Naive B cell (primary cell): ENCODE data around the gene GALNT11. TPM values are rescaled to one million over a fixed set of nuclear protein-coding genes. Genes with fewer than 3 reads are reported as not detected.
A peak's percentile ranks its signal among the peaks of the same experiment; 100 is the strongest.

Experiments used
- ATAC-seq, 2 donors: fragments of 150-1000 bp; cut with Tn5 transposase; 2 replicates each; pipeline ENCODE4 v1.10.0; 2021; ENCODE audit warnings: low read depth in 2 of 2, mild to moderate bottlenecking in 2 of 2, moderate library complexity in 2 of 2
- DNase-seq: peaks from one replicate; pipeline ENCODE4 v3.0.0; 2022
- H3K27ac Mint-ChIP-seq, 6 donors: one replicate each; pipeline ENCODE4 v1.8.0; 2020 to 2022; ENCODE audit warnings: mild to moderate bottlenecking in 6 of 6, mixed read lengths in 6 of 6, moderate library complexity in 5 of 6, inconsistent platforms in 2 of 6
- H3K27me3 Mint-ChIP-seq, 3 donors: one replicate each; pipeline ENCODE4 v1.8.0; 2021 to 2022; ENCODE audit warnings: mixed read lengths in 3 of 3, mild to moderate bottlenecking in 1 of 3
- H3K36me3 Mint-ChIP-seq, 2 donors: one replicate each; pipeline ENCODE4 v1.8.0; 2020 to 2022; ENCODE audit warnings: mixed read lengths in 2 of 2, inconsistent platforms in 1 of 2, mild to moderate bottlenecking in 1 of 2
- H3K4me1 Mint-ChIP-seq, 3 donors: one replicate each; pipeline ENCODE4 v1.8.0; 2020 to 2022; ENCODE audit warnings: mixed read lengths in 3 of 3, inconsistent platforms in 1 of 3, mild to moderate bottlenecking in 1 of 3, moderate library complexity in 1 of 3
- H3K4me3 Mint-ChIP-seq, 8 donors: one replicate each; pipeline ENCODE4 v1.8.0; 2020 to 2022; ENCODE audit warnings: mild to moderate bottlenecking in 8 of 8, mixed read lengths in 8 of 8, moderate library complexity in 8 of 8, inconsistent platforms in 2 of 8
- H3K9me3 Mint-ChIP-seq, 7 donors: one replicate each; pipeline ENCODE4 v1.8.0; 2020 to 2022; ENCODE audit warnings: mixed read lengths in 7 of 7, mild to moderate bottlenecking in 5 of 7, inconsistent platforms in 2 of 7, moderate library complexity in 1 of 7
- polyA plus RNA-seq, 6 donors: library from polyadenylated mRNA; unstranded; fragments of 300-500 nt; fragmentation: Illumina TruSeq; gene quantifications; one replicate each; pipeline ENCODE4 v1.2.3, GENCODE V29; 2021; ENCODE audit warnings: low read depth in 6 of 6

GALNT11 gene
- polyA plus RNA-seq, 6 donors from 2014 or later: 11.0 to 24.5 (median 15.0) TPM

DNA sequence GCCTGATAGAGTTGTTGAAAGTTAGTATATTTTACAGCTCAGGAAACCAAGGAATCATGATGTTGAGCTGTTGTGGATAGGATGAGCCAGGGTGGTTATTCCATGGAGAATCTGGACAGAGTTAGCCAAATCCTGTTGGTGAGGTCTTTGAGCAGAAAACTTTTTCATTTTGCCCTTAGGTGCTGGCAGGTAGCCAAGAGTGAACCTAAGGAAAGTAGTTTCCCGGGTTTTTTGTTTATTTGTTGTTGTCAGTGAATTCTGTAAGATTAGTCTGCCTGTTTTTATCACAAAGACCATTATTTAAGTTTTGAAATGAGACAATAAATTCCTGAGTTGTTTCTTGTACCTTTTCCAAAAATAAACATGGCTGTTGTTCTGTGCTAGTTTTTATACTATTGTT, 61.0 kb downstream of the GALNT11 start:
- Mint-ChIP-seq H3K27ac (peak overlapping the region in 2 of 6 donors; percentile 28 to 64), H3K36me3 (peaks cover 14 to 28% of the 10 kb centered on the region in 2 donors), H3K27me3 (no peaks in the 10 kb centered on the region), H3K4me1 (peaks cover 0 to 6% (median 3%) of the 10 kb centered on the region in 3 donors), H3K4me3 (no peak overlapping the region), H3K9me3 (peaks cover 0 to 27% (median 18%) of the 10 kb centered on the region in 7 donors)
- no peak for ATAC-seq
- DNase-seq: no peak

DNA sequence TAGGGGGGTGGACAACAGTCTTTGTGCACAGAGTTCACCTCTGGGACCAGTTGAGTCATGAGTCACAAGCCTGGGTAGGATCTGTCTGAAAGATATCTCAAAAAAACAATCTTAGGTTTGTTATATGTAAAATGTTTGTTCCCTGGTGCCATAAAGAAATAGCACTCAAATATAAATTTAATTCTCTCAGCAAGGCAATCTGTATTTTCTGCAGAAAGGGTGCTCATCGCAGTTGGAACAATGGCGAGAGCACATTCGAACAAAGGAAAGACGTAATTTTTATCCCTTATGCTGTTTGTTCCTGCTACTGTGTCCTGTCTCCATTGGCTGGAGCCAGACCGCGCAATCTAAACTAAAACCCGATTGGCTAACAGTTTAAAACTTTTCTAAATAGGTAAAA, 63.7 kb downstream of the GALNT11 start:
- H3K9me3 Mint-ChIP-seq: peaks cover 0 to 18% (median 12%) of the 10 kb centered on the region in 7 donors
- ATAC-seq (no peak), DNase-seq (no peak)
- H3K27me3 Mint-ChIP-seq: no peaks in the 10 kb centered on the region
- no peak overlapping the region for H3K27ac Mint-ChIP-seq
- H3K4me1 Mint-ChIP-seq: peaks cover 0 to 3% (median 0%) of the 10 kb centered on the region in 3 donors
- no peak overlapping the region for H3K4me3 Mint-ChIP-seq
- H3K36me3 Mint-ChIP-seq: peaks cover 14 to 21% of the 10 kb centered on the region in 2 donors

DNA sequence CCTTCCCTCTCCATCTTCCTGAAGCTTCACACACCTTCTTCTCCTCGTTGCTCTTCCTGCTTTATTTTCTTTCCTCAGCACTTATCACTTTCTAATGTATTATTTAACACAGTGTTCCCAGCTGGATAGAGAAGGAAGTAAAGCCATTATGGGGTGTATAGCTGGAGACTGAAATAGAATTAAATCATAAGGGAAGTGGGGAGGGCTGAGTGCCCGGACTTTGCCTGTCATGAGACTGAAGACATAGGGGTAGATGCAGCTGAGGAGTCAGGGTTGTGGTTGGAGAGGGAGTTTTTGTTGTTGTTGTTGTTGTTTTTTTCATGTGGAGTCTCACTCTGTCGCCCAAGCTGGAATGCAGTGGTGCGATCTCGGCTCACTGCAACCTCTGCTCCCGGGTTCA, 65.3 kb downstream of the GALNT11 start:
- no peak overlapping the region for H3K27ac Mint-ChIP-seq
- no peaks in the 10 kb centered on the region for H3K27me3 Mint-ChIP-seq
- peaks cover 0 to 18% (median 12%) of the 10 kb centered on the region in 7 donors for H3K9me3 Mint-ChIP-seq
- no peak overlapping the region for H3K4me3 Mint-ChIP-seq
- ATAC-seq (no peak), DNase-seq (no peak)
- peaks cover 14 to 18% of the 10 kb centered on the region in 2 donors for H3K36me3 Mint-ChIP-seq
- peaks cover 0 to 3% (median 0%) of the 10 kb centered on the region in 3 donors for H3K4me1 Mint-ChIP-seq

DNA sequence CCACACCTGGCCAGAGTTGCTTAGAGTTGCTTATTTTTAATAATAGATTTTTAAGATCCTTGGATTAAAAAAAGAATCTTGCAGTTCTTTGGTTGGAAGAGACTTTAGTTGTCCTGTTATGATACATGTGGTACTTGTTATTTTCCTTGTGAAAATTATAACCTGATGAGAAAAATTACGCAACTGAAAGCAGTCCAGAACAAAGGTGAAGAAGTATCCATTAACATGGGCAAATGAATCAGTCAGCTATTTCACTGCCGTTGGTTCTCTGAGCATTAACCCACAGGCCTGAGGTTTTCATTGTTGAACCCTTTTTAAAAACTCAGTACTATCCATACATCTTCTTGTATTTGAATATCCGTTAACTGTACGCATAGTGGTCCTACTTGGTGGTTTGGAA, 68.2 kb downstream of the GALNT11 start:
- Mint-ChIP-seq H3K36me3 (peaks cover 10 to 16% of the 10 kb centered on the region in 2 donors), H3K4me1 (peaks cover 0 to 3% (median 0%) of the 10 kb centered on the region in 3 donors), H3K27me3 (no peaks in the 10 kb centered on the region), H3K27ac (no peak overlapping the region), H3K9me3 (peaks cover 0 to 9% (median 8%) of the 10 kb centered on the region in 7 donors), H3K4me3 (no peak overlapping the region)
- no peak for DNase-seq
- ATAC-seq: no peak

DNA sequence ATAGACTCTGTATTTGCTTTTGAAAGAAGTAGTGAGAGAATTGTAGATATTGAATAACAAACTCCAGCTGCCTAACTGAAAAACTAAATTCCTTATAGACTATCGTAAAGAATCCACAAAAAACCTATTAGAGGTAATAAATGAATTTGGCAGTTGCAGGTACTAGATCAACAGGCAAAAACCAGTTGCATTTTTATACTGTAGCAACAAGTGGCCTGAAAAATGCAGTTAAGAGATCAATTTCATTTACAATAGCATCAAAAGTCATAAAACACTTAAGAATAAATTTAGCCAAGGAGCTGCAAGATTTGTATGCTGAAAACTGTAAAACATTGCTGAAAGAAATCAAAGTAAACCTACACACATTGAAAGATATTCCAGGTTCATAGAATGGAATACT, 70.3 kb downstream of the GALNT11 start:
- no peaks in the 10 kb centered on the region for H3K27me3 Mint-ChIP-seq
- no peak for ATAC-seq
- H3K9me3 Mint-ChIP-seq: no peaks in the 10 kb centered on the region
- no peak overlapping the region for H3K4me3 Mint-ChIP-seq
- DNase-seq: no peak
- H3K4me1 Mint-ChIP-seq: peaks cover 0 to under 1% (median 0%) of the 10 kb centered on the region in 3 donors
- peaks cover 7% of the 10 kb centered on the region in 2 donors for H3K36me3 Mint-ChIP-seq
- no peak overlapping the region for H3K27ac Mint-ChIP-seq

DNA sequence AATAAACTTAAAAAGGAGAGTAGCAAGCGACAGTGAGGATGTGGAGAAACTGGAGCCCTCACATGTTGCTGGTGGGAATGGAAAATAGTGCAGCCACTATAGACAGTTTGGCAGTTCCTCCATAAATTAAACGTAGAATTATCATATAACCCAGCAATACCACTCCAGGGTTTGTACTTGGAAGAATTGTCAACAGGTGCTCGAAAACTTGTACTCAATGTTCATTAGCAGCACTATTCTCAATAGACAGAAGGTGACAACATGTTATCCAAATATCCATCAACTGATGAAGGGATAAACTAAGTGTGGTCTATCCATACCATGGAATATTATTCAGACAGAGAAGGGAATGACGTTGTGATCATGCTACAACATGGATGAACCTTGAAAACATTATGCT, 71.9 kb downstream of the GALNT11 start:
- ATAC-seq (no peak), DNase-seq (no peak)
- no peak overlapping the region for H3K27ac Mint-ChIP-seq
- H3K36me3 Mint-ChIP-seq: peaks cover 7 to 14% of the 10 kb centered on the region in 2 donors
- H3K9me3 Mint-ChIP-seq: no peaks in the 10 kb centered on the region
- H3K27me3 Mint-ChIP-seq: no peaks in the 10 kb centered on the region
- no peak overlapping the region for H3K4me3 Mint-ChIP-seq
- no peaks in the 10 kb centered on the region for H3K4me1 Mint-ChIP-seq

DNA sequence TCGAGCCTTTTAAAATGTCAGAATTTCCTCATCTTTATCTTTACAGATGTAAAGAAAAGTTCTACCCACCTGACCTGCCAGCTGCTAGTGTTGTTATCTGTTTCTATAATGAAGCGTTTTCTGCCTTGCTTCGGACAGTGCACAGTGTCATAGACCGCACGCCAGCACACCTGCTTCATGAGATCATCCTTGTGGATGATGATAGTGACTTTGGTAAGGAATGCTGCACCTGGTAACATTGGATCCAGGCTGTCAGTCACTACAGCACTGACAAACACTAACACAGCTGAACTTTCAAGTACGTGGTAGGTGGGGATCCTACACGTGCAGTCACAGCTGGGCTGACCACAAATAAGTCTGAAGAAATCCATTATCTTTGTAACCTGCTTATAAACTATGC, 77.6 kb downstream of the GALNT11 start:
- Mint-ChIP-seq H3K4me3 (no peak overlapping the region), H3K4me1 (no peaks in the 10 kb centered on the region), H3K36me3 (peaks cover 13 to 19% of the 10 kb centered on the region in 2 donors), H3K27me3 (no peaks in the 10 kb centered on the region), H3K9me3 (no peaks in the 10 kb centered on the region), H3K27ac (no peak overlapping the region)
- ATAC-seq (no peak), DNase-seq (no peak)

DNA sequence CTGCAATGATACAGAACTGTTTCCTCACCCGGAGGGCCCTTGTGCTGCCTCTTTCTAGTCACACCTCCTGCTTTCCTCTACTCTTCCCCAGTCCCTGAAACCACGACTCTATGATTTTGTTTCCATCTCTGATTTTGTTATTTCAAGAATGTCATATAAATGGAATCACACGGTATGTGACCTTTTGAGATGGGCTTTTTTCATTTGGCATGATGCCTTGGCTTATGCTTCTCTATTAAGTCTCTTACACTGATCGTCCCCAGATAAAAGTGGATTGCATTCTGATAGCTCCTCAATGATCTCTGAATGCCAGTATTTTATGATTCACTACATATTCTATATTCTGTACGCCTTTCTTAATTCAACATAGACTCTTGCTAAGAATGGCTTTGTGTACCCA, 78.2 kb downstream of the GALNT11 start:
- Mint-ChIP-seq H3K9me3 (no peaks in the 10 kb centered on the region), H3K27me3 (no peaks in the 10 kb centered on the region), H3K4me1 (no peaks in the 10 kb centered on the region), H3K36me3 (peaks cover 13 to 19% of the 10 kb centered on the region in 2 donors), H3K27ac (peak overlapping the region in 1 of 6 donors; percentile 10), H3K4me3 (no peak overlapping the region)
- ATAC-seq (no peak), DNase-seq (no peak)

DNA sequence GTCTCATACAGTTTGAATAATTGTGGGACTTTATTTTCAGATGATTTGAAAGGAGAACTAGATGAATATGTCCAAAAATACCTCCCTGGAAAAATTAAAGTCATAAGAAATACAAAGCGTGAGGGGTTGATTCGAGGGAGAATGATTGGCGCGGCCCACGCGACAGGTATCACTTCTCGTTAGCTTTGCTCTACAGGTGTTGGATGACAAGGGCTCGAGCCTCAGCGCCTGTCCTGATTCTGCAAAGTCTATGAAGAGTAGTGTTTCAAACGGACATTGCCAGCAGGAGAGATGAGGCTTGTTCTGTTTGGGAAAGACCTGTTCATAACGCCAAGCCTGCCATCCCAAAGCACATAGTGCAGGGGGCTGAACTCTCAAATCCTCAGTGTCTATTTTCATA, 79.7 kb downstream of the GALNT11 start:
- Mint-ChIP-seq H3K4me3 (no peak overlapping the region), H3K27me3 (no peaks in the 10 kb centered on the region), H3K36me3 (peaks cover 13 to 27% of the 10 kb centered on the region in 2 donors), H3K27ac (no peak overlapping the region), H3K4me1 (no peaks in the 10 kb centered on the region), H3K9me3 (no peaks in the 10 kb centered on the region)
- ATAC-seq (no peak), DNase-seq (no peak)

DNA sequence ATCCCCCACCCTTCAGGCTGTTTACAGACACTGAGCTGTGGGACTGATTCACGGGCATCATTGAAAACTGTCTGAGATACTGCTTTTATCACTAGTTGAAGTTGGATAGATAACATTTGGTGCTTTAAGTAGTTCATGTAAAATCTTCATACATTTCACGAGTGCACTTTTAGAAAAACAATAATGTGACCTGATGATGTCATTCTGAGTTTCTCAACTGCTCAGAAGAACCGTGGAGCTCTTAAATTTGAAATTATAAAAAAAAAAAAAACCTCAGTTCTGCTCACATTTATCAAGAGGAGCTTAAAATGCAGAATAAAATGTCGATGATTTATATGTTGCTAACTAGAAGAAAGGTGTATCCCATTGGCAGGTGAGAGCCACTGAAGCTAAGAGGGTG, 81.5 kb downstream of the GALNT11 start:
- Mint-ChIP-seq H3K4me1 (no peaks in the 10 kb centered on the region), H3K27ac (no peak overlapping the region), H3K9me3 (no peaks in the 10 kb centered on the region), H3K36me3 (peaks cover 13 to 19% of the 10 kb centered on the region in 2 donors), H3K4me3 (no peak overlapping the region), H3K27me3 (no peaks in the 10 kb centered on the region)
- no peak for DNase-seq
- ATAC-seq: no peak

DNA sequence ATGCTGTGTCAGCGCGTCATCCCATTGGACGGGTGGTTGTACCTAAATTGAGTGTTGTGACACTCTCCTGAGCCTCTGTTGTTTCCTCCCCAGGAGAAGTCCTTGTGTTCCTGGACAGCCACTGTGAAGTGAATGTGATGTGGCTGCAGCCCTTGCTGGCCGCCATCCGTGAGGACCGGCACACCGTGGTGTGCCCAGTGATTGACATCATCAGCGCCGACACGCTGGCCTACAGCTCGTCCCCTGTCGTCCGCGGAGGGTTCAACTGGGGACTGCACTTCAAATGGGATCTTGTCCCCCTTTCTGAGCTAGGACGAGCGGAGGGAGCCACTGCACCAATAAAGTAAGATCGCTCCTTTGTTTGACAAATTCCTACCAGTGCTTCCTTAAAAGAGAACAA, 82.5 kb downstream of the GALNT11 start:
- Mint-ChIP-seq H3K9me3 (no peaks in the 10 kb centered on the region), H3K27me3 (no peaks in the 10 kb centered on the region), H3K4me3 (no peak overlapping the region), H3K36me3 (peaks cover 13 to 19% of the 10 kb centered on the region in 2 donors), H3K4me1 (no peaks in the 10 kb centered on the region), H3K27ac (no peak overlapping the region)
- no peak for DNase-seq
- ATAC-seq: no peak

DNA sequence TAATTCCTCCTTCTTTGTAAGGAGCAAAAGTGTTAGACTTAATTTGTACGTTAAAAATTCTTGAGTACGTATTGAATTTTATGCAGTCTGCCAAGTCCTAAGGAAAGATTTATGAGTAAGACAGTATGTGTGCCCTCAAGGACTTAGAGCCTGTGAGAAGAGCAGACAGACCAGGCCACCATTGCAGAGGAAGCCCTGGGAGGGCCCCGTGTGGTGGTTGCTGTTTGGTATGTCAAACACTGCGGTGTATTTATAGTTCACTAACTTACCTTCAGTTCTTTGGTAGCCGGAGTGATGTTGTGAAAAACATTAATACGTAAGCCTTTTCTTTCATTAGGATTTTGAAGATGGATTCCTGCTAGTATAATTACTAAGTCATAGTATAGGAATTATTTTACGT, 82.9 kb downstream of the GALNT11 start:
- no peaks in the 10 kb centered on the region for H3K27me3 Mint-ChIP-seq
- no peak overlapping the region for H3K27ac Mint-ChIP-seq
- no peak overlapping the region for H3K4me3 Mint-ChIP-seq
- no peaks in the 10 kb centered on the region for H3K9me3 Mint-ChIP-seq
- ATAC-seq (no peak), DNase-seq (no peak)
- peaks cover 17 to 20% of the 10 kb centered on the region in 2 donors for H3K36me3 Mint-ChIP-seq
- no peaks in the 10 kb centered on the region for H3K4me1 Mint-ChIP-seq

DNA sequence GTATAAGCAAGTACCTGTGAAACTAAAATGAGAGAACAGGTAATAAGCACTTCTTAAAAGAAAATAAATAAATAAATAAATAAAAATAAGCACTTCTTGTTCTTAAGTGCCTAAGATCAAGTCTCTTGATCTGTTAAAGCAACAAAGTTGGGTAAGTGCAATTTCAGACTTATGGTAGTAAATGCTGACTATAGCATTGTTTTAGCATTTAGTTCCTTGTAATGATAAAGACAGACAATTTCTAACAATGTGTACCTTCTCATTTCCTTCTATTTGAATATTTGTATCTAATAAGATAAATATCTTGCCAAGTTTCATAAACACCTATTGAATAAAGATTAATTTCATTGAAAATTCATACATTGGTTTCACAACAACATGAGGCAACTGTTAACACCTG, 87.4 kb downstream of the GALNT11 start:
- Mint-ChIP-seq H3K36me3 (peaks cover 10 to 25% of the 10 kb centered on the region in 2 donors), H3K27ac (no peak overlapping the region), H3K27me3 (no peaks in the 10 kb centered on the region), H3K4me3 (no peak overlapping the region), H3K9me3 (peaks cover 0 to 4% (median 0%) of the 10 kb centered on the region in 7 donors), H3K4me1 (no peaks in the 10 kb centered on the region)
- DNase-seq (no peak), ATAC-seq (no peak)

DNA sequence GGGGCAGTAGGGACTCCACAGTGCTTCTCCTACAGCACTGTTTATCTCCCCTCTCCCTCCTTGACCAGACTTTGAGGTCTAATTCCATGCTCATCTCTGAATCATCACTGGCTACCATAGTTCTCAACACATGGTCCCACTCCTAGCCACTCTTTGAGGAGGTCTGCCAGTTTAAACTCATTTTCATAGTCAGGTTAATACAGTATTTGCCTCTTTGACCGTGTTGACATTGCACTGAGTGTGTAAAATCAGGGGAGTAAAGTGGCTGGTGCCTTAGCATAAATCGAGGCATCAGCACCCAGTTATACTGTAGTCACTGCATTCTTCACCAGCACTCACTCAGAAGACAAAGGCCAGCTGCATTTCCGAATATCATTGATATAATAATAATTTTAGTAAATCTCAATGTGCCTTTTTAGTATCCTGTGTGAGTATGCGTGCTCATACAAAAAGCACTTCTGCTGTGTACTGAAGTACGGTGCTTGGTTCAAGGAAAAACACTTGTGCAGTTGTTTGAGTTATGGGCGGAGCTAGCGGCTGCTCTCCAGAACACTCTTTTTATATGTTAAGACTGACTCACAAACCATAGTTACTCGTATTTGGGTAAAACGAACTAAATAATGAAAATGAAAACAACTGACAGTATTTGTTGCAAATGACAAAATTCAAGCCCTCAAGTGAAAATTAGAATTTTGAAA, 89.7 kb downstream of the GALNT11 start:
- peaks cover 0 to 4% (median 0%) of the 10 kb centered on the region in 7 donors for H3K9me3 Mint-ChIP-seq
- no peak for ATAC-seq
- DNase-seq: no peak
- no peak overlapping the region for H3K4me3 Mint-ChIP-seq
- no peak overlapping the region for H3K27ac Mint-ChIP-seq
- no peaks in the 10 kb centered on the region for H3K27me3 Mint-ChIP-seq
- peaks cover 11 to 36% of the 10 kb centered on the region in 2 donors for H3K36me3 Mint-ChIP-seq
- H3K4me1 Mint-ChIP-seq: no peaks in the 10 kb centered on the region
